Astrocyte (in vitro differentiated cells and primary cell): ENCODE data around the gene DELE1.

ENCODE experiments used
- EZH2 ChIP-seq: IDR thresholded peaks from 2 replicates; pipeline ENCODE4 v1.6.1; 2012; ENCODE audit warnings: mild to moderate bottlenecking, low read length, inconsistent platforms; ENCODE audit not compliant: insufficient read depth
- TF ChIP-seq, protein P1 (sequence below): IDR thresholded peaks from 2 replicates; pipeline ENCODE4 v1.5.1; 2011; ENCODE audit warnings: low read depth, mild to moderate bottlenecking, inconsistent platforms, low read length, moderate library complexity; ENCODE audit not compliant: insufficient read depth

DNA sequence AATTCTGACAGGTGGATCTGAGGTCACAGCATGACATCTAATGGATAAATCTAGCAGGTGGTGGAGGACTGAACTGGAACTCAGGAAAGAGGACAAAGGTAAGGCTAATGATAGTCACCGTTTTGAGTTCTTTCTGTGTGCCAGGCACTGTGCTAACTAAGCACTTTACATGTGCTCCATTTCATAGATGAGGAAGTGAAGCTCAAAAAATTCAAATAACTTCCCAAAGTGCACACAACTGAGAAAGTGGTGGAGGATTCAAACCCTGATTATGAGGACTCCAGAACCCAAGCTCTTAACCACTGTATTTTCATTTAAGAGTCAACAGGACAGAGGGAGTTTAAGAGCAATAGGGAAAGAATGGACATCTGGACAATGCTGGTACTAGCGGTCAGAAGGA is 7.1 kb upstream of the DELE1 start:
- TF ChIP-seq, protein P1, sequence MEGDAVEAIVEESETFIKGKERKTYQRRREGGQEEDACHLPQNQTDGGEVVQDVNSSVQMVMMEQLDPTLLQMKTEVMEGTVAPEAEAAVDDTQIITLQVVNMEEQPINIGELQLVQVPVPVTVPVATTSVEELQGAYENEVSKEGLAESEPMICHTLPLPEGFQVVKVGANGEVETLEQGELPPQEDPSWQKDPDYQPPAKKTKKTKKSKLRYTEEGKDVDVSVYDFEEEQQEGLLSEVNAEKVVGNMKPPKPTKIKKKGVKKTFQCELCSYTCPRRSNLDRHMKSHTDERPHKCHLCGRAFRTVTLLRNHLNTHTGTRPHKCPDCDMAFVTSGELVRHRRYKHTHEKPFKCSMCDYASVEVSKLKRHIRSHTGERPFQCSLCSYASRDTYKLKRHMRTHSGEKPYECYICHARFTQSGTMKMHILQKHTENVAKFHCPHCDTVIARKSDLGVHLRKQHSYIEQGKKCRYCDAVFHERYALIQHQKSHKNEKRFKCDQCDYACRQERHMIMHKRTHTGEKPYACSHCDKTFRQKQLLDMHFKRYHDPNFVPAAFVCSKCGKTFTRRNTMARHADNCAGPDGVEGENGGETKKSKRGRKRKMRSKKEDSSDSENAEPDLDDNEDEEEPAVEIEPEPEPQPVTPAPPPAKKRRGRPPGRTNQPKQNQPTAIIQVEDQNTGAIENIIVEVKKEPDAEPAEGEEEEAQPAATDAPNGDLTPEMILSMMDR = no peak
- TF ChIP-seq EZH2 = no peak
